Measurements from ENCODE around the gene RAD51B. TPM values are rescaled to one million over a fixed set of nuclear protein-coding genes. Genes with fewer than 3 reads are reported as not detected.

RAD51B gene
- total and polyA plus RNA-seq, 4 donors = 2.5 to 95.0 (median 9.6) TPM

DNA sequence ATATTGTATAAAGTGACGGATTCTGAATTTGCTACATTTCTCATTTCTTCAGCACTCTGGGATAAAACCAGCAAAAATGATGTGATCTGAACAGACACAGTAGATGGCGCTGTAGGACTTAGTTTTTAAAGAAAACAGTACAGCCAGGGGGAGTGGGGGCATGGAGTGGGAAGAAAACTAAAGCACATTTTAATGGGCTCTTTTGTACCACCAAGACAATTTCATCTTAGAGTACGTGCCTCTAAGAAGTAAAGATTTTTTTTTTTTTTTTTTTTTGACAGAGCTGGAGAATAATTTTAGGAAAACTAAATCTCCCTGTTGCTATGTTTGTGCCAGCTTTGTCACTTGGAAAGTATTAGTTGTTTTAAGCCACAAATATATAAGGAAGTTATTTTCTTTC lies 124.4 kb downstream of the RAD51B start:
- no peak overlapping the region for H3K27ac ChIP-seq (ENCODE audit: low read depth in 1 of 2, low read length in 1 of 2)
- peak; percentile 87 to 99 (median 98) for DNase-seq
- TF ChIP-seq, protein P1, sequence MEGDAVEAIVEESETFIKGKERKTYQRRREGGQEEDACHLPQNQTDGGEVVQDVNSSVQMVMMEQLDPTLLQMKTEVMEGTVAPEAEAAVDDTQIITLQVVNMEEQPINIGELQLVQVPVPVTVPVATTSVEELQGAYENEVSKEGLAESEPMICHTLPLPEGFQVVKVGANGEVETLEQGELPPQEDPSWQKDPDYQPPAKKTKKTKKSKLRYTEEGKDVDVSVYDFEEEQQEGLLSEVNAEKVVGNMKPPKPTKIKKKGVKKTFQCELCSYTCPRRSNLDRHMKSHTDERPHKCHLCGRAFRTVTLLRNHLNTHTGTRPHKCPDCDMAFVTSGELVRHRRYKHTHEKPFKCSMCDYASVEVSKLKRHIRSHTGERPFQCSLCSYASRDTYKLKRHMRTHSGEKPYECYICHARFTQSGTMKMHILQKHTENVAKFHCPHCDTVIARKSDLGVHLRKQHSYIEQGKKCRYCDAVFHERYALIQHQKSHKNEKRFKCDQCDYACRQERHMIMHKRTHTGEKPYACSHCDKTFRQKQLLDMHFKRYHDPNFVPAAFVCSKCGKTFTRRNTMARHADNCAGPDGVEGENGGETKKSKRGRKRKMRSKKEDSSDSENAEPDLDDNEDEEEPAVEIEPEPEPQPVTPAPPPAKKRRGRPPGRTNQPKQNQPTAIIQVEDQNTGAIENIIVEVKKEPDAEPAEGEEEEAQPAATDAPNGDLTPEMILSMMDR (IDR thresholded peaks at IDR 0.05; ENCODE audit: control extremely low read depth, extremely low read depth) = peak; percentile 60

DNA sequence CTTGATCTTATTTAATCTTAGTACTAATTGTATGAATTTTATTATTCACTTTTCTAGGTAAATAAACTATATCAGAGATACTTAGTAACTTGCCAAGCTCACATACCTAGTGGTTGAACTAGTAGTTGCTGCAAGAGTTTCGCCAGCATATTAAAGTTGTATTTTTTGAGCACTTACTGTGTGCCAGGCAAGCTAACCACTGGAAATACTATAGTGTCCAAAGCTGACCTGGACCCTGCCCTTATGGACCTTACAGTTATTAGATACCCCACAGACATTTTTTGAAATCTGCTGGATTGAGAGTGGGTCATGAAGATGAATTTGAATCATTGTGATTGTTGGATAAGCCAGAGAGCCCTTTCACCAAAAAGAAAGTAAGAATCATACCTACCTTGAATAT lies 125.0 kb downstream of the RAD51B start:
- peaks cover 0 to 54% (median 25%) of the 10 kb centered on the region in 5 donors for H3K4me1 ChIP-seq (ENCODE audit: control insufficient read depth in 5 of 5, insufficient read depth in 5 of 5, low read length in 5 of 5)
- no peak overlapping the region for H3K27ac ChIP-seq (ENCODE audit: low read depth in 1 of 2, low read length in 1 of 2)
- TF ChIP-seq, protein P1 (IDR thresholded peaks at IDR 0.05; ENCODE audit: control extremely low read depth, extremely low read depth) = no peak
- no peaks in the 10 kb centered on the region for H3K9me3 ChIP-seq (ENCODE audit: control insufficient read depth in 4 of 4, insufficient read depth in 3 of 4, low read length in 3 of 4)
- no peaks in the 10 kb centered on the region for H3K27me3 ChIP-seq (ENCODE audit: control insufficient read depth in 3 of 3, insufficient read depth in 3 of 3, low read length in 2 of 3)
- ATAC-seq (ENCODE audit: insufficient read depth, low FRiP score) (no peak), DNase-seq (no peak)
- H3K9ac ChIP-seq (ENCODE audit: insufficient read depth in 1 of 2, low read length in 2 of 2) = peak overlapping the region in 1 of 2 donors; percentile 34
- H3K4me3 ChIP-seq = no peak overlapping the region
- 73 to 92% methylated on average over 1 of the region's 1 CpG for WGBS, 2 donors
- peaks cover 0 to 3% (median 0%) of the 10 kb centered on the region in 4 donors for H3K36me3 ChIP-seq (ENCODE audit: control insufficient read depth in 4 of 4, insufficient read depth in 4 of 4, low read length in 4 of 4)

More for the DNA sequence above, 124.4 kb downstream of the RAD51B start:
- ATAC-seq (ENCODE audit: insufficient read depth, low FRiP score) = no peak
- H3K9ac ChIP-seq (ENCODE audit: insufficient read depth in 1 of 2, low read length in 2 of 2) = peak overlapping the region in 1 of 2 donors; percentile 26
- no peaks in the 10 kb centered on the region for H3K36me3 ChIP-seq (ENCODE audit: control insufficient read depth in 4 of 4, insufficient read depth in 4 of 4, low read length in 4 of 4)
- H3K4me1 ChIP-seq (ENCODE audit: control insufficient read depth in 5 of 5, insufficient read depth in 5 of 5, low read length in 5 of 5) = peaks cover 0 to 57% (median 25%) of the 10 kb centered on the region in 5 donors
- WGBS, 2 donors = 15 to 20% methylated on average over 3 of the region's 3 CpGs
- no peak overlapping the region for H3K4me3 ChIP-seq
- no peaks in the 10 kb centered on the region for H3K27me3 ChIP-seq (ENCODE audit: control insufficient read depth in 3 of 3, insufficient read depth in 3 of 3, low read length in 2 of 3)
- H3K9me3 ChIP-seq (ENCODE audit: control insufficient read depth in 4 of 4, insufficient read depth in 3 of 4, low read length in 3 of 4) = no peaks in the 10 kb centered on the region

DNA sequence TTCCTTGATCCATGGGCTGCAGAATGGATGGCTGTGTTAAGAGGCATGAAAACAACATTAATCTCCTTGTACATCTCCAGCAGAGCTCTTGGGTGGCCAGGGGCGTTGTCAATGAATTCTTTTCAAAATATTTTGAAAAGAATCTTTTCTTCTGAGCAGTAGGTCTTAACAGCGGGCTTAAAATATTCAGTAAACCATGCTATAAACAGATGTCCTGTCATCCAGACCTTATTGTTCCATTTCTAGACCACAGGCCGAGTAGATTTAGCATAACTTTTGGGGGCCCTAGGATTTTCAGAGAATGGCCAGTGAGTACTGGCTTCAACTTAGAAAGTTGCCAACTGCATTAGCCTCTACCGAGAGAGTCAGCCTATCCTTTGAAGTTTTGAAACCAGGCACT lies 130.2 kb downstream of the RAD51B start:
- no peak for DNase-seq
- Histone ChIP-seq H3K9me3 (ENCODE audit: control insufficient read depth in 4 of 4, insufficient read depth in 3 of 4, low read length in 3 of 4) (peaks cover 0 to 3% (median 0%) of the 10 kb centered on the region in 4 donors), H3K27me3 (ENCODE audit: control insufficient read depth in 3 of 3, insufficient read depth in 3 of 3, low read length in 2 of 3) (no peaks in the 10 kb centered on the region), H3K36me3 (ENCODE audit: control insufficient read depth in 4 of 4, insufficient read depth in 4 of 4, low read length in 4 of 4) (peaks cover 0 to 10% (median 0%) of the 10 kb centered on the region in 4 donors), H3K4me1 (ENCODE audit: control insufficient read depth in 5 of 5, insufficient read depth in 5 of 5, low read length in 5 of 5) (peaks cover 0 to 31% (median 2%) of the 10 kb centered on the region in 5 donors), H3K9ac (ENCODE audit: insufficient read depth in 1 of 2, low read length in 2 of 2) (no peak overlapping the region), H3K27ac (ENCODE audit: low read depth in 1 of 2, low read length in 1 of 2) (no peak overlapping the region), H3K4me3 (no peak overlapping the region)
- WGBS, 2 donors = 96 to 97% methylated on average over 4 of the region's 4 CpGs
- no peak for ATAC-seq (ENCODE audit: insufficient read depth, low FRiP score)
- TF ChIP-seq, protein P1 (IDR thresholded peaks at IDR 0.05; ENCODE audit: control extremely low read depth, extremely low read depth) = no peak

DNA sequence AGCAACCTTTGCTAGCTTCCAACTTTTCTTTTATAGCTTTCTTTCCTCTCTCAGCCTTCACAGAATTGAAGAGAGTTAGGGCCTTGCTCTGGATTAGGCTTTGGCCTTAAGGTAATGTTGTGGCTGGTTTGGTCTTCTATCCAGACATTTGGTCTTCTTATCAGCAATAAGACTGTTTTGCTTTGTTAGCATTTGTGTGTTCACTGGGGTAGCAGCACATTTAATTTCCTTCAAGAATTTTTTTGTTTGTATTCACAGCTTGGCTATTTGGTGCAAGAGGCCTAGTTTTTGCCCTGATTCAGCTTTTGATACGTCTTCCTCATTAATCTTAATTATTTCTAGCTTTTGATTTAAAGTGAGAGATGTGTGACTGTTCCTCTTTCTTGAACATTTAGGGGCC lies 130.8 kb downstream of the RAD51B start:
- Histone ChIP-seq H3K9me3 (ENCODE audit: control insufficient read depth in 4 of 4, insufficient read depth in 3 of 4, low read length in 3 of 4) (peaks cover 0 to 3% (median 0%) of the 10 kb centered on the region in 4 donors), H3K36me3 (ENCODE audit: control insufficient read depth in 4 of 4, insufficient read depth in 4 of 4, low read length in 4 of 4) (peaks cover 0 to 10% (median 0%) of the 10 kb centered on the region in 4 donors), H3K27me3 (ENCODE audit: control insufficient read depth in 3 of 3, insufficient read depth in 3 of 3, low read length in 2 of 3) (no peaks in the 10 kb centered on the region), H3K4me3 (no peak overlapping the region), H3K4me1 (ENCODE audit: control insufficient read depth in 5 of 5, insufficient read depth in 5 of 5, low read length in 5 of 5) (peaks cover 0 to 31% (median 0%) of the 10 kb centered on the region in 5 donors), H3K9ac (ENCODE audit: insufficient read depth in 1 of 2, low read length in 2 of 2) (no peak overlapping the region), H3K27ac (ENCODE audit: low read depth in 1 of 2, low read length in 1 of 2) (no peak overlapping the region)
- WGBS, 2 donors = 88 to 96% methylated on average over 1 of the region's 1 CpG
- DNase-seq (no peak), ATAC-seq (ENCODE audit: insufficient read depth, low FRiP score) (no peak)
- TF ChIP-seq, protein P1 (IDR thresholded peaks at IDR 0.05; ENCODE audit: control extremely low read depth, extremely low read depth) = no peak
